HEK293 (cell line): ENCODE measurements around the gene PRSS2.

Experiments used
- CTCF ChIA-PET: fragments of 350-600 bp; formaldehyde crosslinking; extraction: SDS; loops from one replicate; lab custom pipeline; 2021; ENCODE audit warnings: antibody characterized with exemption; lab: Yijun Ruan, JAX
- POLR2A ChIA-PET: fragments of 300-600 bp; formaldehyde crosslinking; extraction: SDS; loops from one replicate; lab custom pipeline; 2020; ENCODE audit warnings: antibody characterized with exemption, inconsistent platforms; lab: Yijun Ruan, JAX
- H3K27ac ChIP-seq: fragments of 200-500 bp; sonication (Bioruptor generic); 2 replicates; pipeline ENCODE4 v1.5.1; 2014; ENCODE audit warnings: low read depth, low read length, control low read depth, inconsistent platforms; ENCODE audit errors: extremely low read depth
- H3K36me3 ChIP-seq, 2 experiments: fragments of 200-500 bp in 1 of 2; sonication (Bioruptor generic) in 1 of 2; 1 replicate in 1 of 2; 2 replicates in 1 of 2; pipeline ENCODE4 v1.5.1; 2014 to 2017; ENCODE audit warnings: inconsistent platforms in 2 of 2, low read length in 2 of 2; ENCODE audit not compliant: control insufficient read depth in 2 of 2, insufficient read depth in 1 of 2
- H3K4me1 ChIP-seq: fragments of 200-500 bp; sonication (Bioruptor generic); 2 replicates; pipeline ENCODE4 v1.5.1; 2014; ENCODE audit warnings: mild to moderate bottlenecking, low read length, inconsistent platforms; ENCODE audit not compliant: control insufficient read depth, insufficient read depth
- H3K4me3 ChIP-seq: 2 replicates; pipeline ENCODE4 v1.5.1; 2011; ENCODE audit warnings: low read depth, mild to moderate bottlenecking, control low read depth, low read length, moderate library complexity
- H3K9me3 ChIP-seq: fragments of 200-500 bp; sonication (Bioruptor generic); 2 replicates; pipeline ENCODE4 v1.5.1; 2014; ENCODE audit warnings: low read depth, low read length, inconsistent platforms; ENCODE audit not compliant: control insufficient read depth, insufficient read depth
- GFI1B ChIP-seq: fragments of 450-650 bp; formaldehyde crosslinking; IDR thresholded peaks from 2 replicates; pipeline ENCODE4 v1.5.1; 2016; ENCODE audit warnings: missing biosample characterization, missing genetic modification characterization
- HOXD13 ChIP-seq: sonication (generic); formaldehyde crosslinking; IDR thresholded peaks from 2 replicates; pipeline ENCODE4 v1.8.0; 2022; ENCODE audit warnings: missing genetic modification reagents, borderline replicate concordance
- KLF16 ChIP-seq: fragments of 450-650 bp; formaldehyde crosslinking; IDR thresholded peaks from 2 replicates; pipeline ENCODE4 v1.5.1; 2017; ENCODE audit warnings: missing biosample characterization, missing genetic modification characterization
- MYNN ChIP-seq: fragments of 450-650 bp; formaldehyde crosslinking; IDR thresholded peaks from 2 replicates; pipeline ENCODE4 v1.5.1; 2016; ENCODE audit warnings: missing biosample characterization, missing genetic modification characterization, borderline replicate concordance
- ZBTB48 ChIP-seq: fragments of 450-650 bp; formaldehyde crosslinking; IDR thresholded peaks from 2 replicates; pipeline ENCODE4 v1.5.1; 2016; ENCODE audit warnings: missing biosample characterization, missing genetic modification characterization
- ZBTB7A ChIP-seq: fragments of 450-650 bp; formaldehyde crosslinking; IDR thresholded peaks from 2 replicates; pipeline ENCODE4 v1.5.1; 2016; ENCODE audit warnings: low read depth, missing biosample characterization, missing genetic modification characterization
- ZFP3 ChIP-seq: fragments of 450-650 bp; formaldehyde crosslinking; IDR thresholded peaks from 2 replicates; pipeline ENCODE4 v1.5.1; 2016; ENCODE audit warnings: low read depth, missing biosample characterization, missing genetic modification characterization
- ZFP41 ChIP-seq: fragments of 450-650 bp; formaldehyde crosslinking; IDR thresholded peaks from 2 replicates; pipeline ENCODE4 v1.5.1; 2016; ENCODE audit warnings: missing biosample characterization, missing genetic modification characterization, borderline replicate concordance
- ZFP69B ChIP-seq: fragments of 450-650 bp; formaldehyde crosslinking; IDR thresholded peaks from 2 replicates; pipeline ENCODE4 v1.5.1; 2016; ENCODE audit warnings: missing biosample characterization, missing genetic modification characterization
- ZIC2 ChIP-seq: fragments of 450-650 bp; formaldehyde crosslinking; IDR thresholded peaks from 2 replicates; pipeline ENCODE4 v1.5.1; 2016; ENCODE audit warnings: missing biosample characterization, missing genetic modification characterization
- ZNF112 ChIP-seq: fragments of 450-650 bp; formaldehyde crosslinking; IDR thresholded peaks from 2 replicates; pipeline ENCODE4 v1.5.0; 2017; ENCODE audit warnings: missing biosample characterization, missing genetic modification characterization
- ZNF121 ChIP-seq: fragments of 450-650 bp; formaldehyde crosslinking; IDR thresholded peaks from 2 replicates; pipeline ENCODE4 v1.5.1; 2016; ENCODE audit warnings: missing biosample characterization, missing genetic modification characterization
- ZNF138 ChIP-seq: fragments of 450-650 bp; formaldehyde crosslinking; IDR thresholded peaks from 2 replicates; pipeline ENCODE4 v1.5.1; 2016; ENCODE audit warnings: missing biosample characterization, missing genetic modification characterization, borderline replicate concordance
- ZNF16 ChIP-seq: fragments of 450-650 bp; formaldehyde crosslinking; IDR thresholded peaks from 2 replicates; pipeline ENCODE4 v1.5.1; 2016; ENCODE audit warnings: low read depth, missing biosample characterization, missing genetic modification characterization
- ZNF175 ChIP-seq: fragments of 450-650 bp; formaldehyde crosslinking; IDR thresholded peaks from 2 replicates; pipeline ENCODE4 v1.5.1; 2016; ENCODE audit warnings: missing biosample characterization, missing genetic modification characterization
- ZNF26 ChIP-seq: fragments of 450-650 bp; formaldehyde crosslinking; IDR thresholded peaks from 2 replicates; pipeline ENCODE4 v1.5.1; 2016; ENCODE audit warnings: missing biosample characterization, missing genetic modification characterization
- ZNF280D ChIP-seq: fragments of 450-650 bp; formaldehyde crosslinking; IDR thresholded peaks from 2 replicates; pipeline ENCODE4 v1.5.1; 2016; ENCODE audit warnings: missing biosample characterization, missing genetic modification characterization
- ZNF404 ChIP-seq: fragments of 450-650 bp; formaldehyde crosslinking; IDR thresholded peaks from 2 replicates; pipeline ENCODE4 v1.5.1; 2017; ENCODE audit warnings: missing biosample characterization, missing genetic modification characterization
- ZNF473 ChIP-seq: fragments of 450-650 bp; formaldehyde crosslinking; IDR thresholded peaks from 2 replicates; pipeline ENCODE4 v1.5.1; 2017; ENCODE audit warnings: missing biosample characterization, missing genetic modification characterization
- ZNF501 ChIP-seq: fragments of 450-650 bp; formaldehyde crosslinking; IDR thresholded peaks from 2 replicates; pipeline ENCODE4 v1.5.1; 2016; ENCODE audit warnings: missing biosample characterization, missing genetic modification characterization
- ZNF530 ChIP-seq: fragments of 450-650 bp; formaldehyde crosslinking; IDR thresholded peaks from 2 replicates; pipeline ENCODE4 v1.5.1; 2016; ENCODE audit warnings: low read depth, missing biosample characterization, missing genetic modification characterization
- ZNF544 ChIP-seq: fragments of 450-650 bp; formaldehyde crosslinking; IDR thresholded peaks from 2 replicates; pipeline ENCODE4 v1.5.0; 2017; ENCODE audit warnings: missing biosample characterization, missing genetic modification characterization
- ZNF549 ChIP-seq: fragments of 450-650 bp; IDR thresholded peaks from 2 replicates; pipeline ENCODE4 v1.5.1; 2018; ENCODE audit warnings: missing biosample characterization, missing genetic modification characterization, mild to moderate bottlenecking, inconsistent platforms, moderate library complexity
- ZNF629 ChIP-seq: fragments of 450-650 bp; formaldehyde crosslinking; IDR thresholded peaks from 2 replicates; pipeline ENCODE4 v1.5.1; 2017; ENCODE audit warnings: missing biosample characterization, missing genetic modification characterization
- ZNF670 ChIP-seq: fragments of 450-650 bp; formaldehyde crosslinking; IDR thresholded peaks from 2 replicates; pipeline ENCODE4 v1.5.1; 2016; ENCODE audit warnings: missing biosample characterization, missing genetic modification characterization, low read depth
- ZNF843 ChIP-seq: fragments of 450-650 bp; formaldehyde crosslinking; IDR thresholded peaks from 2 replicates; pipeline ENCODE4 v1.5.1; 2016; ENCODE audit warnings: missing biosample characterization, missing genetic modification characterization
- ZSCAN30 ChIP-seq: fragments of 450-650 bp; IDR thresholded peaks from 2 replicates; pipeline ENCODE4 v1.5.1; 2018; ENCODE audit warnings: missing biosample characterization, mild to moderate bottlenecking, missing genetic modification characterization, moderate library complexity
- TF ChIP-seq, protein P1 (sequence below): fragments of 450-650 bp; formaldehyde crosslinking; IDR thresholded peaks from 2 replicates; pipeline ENCODE4 v1.5.1; 2017; ENCODE audit warnings: missing biosample characterization, missing genetic modification characterization
- TF ChIP-seq, protein P2 (sequence below): fragments of 450-650 bp; formaldehyde crosslinking; IDR thresholded peaks from 2 replicates; pipeline ENCODE4 v1.5.1; 2016; ENCODE audit warnings: missing biosample characterization, missing genetic modification characterization

Gene PRSS2

DNA sequence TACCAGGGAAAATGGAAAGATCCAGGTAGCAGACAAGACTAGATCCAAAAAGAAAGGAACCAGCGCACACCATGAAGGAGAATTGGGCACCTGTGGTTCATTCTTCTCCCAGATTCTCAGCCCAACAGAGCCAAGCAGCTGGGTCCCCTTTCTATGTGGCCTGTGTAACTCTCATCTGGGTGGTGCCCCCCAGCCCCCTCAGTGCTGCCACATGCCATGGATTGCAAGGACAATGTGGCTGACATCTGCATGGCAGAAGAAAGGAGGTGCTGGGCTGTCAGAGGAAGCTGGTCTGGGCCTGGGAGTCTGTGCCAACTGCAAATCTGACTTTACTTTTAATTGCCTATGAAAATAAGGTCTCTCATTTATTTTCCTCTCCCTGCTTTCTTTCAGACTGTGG, 21.4 kb downstream of the PRSS2 start:
- Histone ChIP-seq H3K27ac (no peak overlapping the region), H3K36me3 (no peaks in the 10 kb centered on the region), H3K4me1 (no peaks in the 10 kb centered on the region), H3K4me3 (no peak overlapping the region), H3K9me3 (no peaks in the 10 kb centered on the region)
- TF ChIP-seq ZNF138 (no peak), ZNF280D (no peak), GFI1B (no peak), ZNF530 (no peak), ZFP69B (no peak), ZBTB48 (tag by site-specific recombination) (no peak), ZFP3 (tag by site-specific recombination) (no peak), ZFP41 (no peak), ZNF670 (tag by site-specific recombination) (no peak), ZNF549 (tag by site-specific recombination) (no peak), ZNF26 (tag by site-specific recombination) (no peak), ZIC2 (tag by site-specific recombination) (no peak), ZNF16 (tag by site-specific recombination) (no peak), ZNF112 (no peak), ZNF629 (tag by site-specific recombination) (no peak)
- TF ChIP-seq, protein P1, sequence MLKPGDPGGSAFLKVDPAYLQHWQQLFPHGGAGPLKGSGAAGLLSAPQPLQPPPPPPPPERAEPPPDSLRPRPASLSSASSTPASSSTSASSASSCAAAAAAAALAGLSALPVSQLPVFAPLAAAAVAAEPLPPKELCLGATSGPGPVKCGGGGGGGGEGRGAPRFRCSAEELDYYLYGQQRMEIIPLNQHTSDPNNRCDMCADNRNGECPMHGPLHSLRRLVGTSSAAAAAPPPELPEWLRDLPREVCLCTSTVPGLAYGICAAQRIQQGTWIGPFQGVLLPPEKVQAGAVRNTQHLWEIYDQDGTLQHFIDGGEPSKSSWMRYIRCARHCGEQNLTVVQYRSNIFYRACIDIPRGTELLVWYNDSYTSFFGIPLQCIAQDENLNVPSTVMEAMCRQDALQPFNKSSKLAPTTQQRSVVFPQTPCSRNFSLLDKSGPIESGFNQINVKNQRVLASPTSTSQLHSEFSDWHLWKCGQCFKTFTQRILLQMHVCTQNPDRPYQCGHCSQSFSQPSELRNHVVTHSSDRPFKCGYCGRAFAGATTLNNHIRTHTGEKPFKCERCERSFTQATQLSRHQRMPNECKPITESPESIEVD, result no peak
- POLR2A ChIA-PET, result no interaction called here
- CTCF ChIA-PET, result interaction anchor here (1.3 to 7.3 kb wide), 6 partner anchors 8 to 257 kb away, joined by 3 to 41 read pairs (median 6); no protein-coding TSS in a partner anchor

- Histone ChIP-seq H3K9me3 (no peaks in the 10 kb centered on the region), H3K36me3 (no peaks in the 10 kb centered on the region), H3K27ac (no peak overlapping the region), H3K4me3 (no peak overlapping the region), H3K4me1 (no peaks in the 10 kb centered on the region)
- ChIA-PET CTCF (interaction anchor here (1.1 to 7.3 kb wide), 5 partner anchors 9 to 258 kb away, joined by 3 to 41 read pairs (median 6); no protein-coding TSS in a partner anchor), POLR2A (no interaction called here)
- TF ChIP-seq ZNF843, result no peak
- TF ChIP-seq KLF16 (tag by site-specific recombination), result no peak
- no peak for TF ChIP-seq ZNF121 (tag by site-specific recombination)
- TF ChIP-seq ZSCAN30, result no peak
- TF ChIP-seq ZNF501 (tag by site-specific recombination), result no peak
- TF ChIP-seq ZNF404, result no peak
- TF ChIP-seq ZNF544 (tag by site-specific recombination), result no peak
- no peak for TF ChIP-seq ZBTB7A (tag by site-specific recombination)
- TF ChIP-seq ZFP69B, result no peak
- no peak for TF ChIP-seq ZNF473 (tag by site-specific recombination)
- TF ChIP-seq, protein P2, sequence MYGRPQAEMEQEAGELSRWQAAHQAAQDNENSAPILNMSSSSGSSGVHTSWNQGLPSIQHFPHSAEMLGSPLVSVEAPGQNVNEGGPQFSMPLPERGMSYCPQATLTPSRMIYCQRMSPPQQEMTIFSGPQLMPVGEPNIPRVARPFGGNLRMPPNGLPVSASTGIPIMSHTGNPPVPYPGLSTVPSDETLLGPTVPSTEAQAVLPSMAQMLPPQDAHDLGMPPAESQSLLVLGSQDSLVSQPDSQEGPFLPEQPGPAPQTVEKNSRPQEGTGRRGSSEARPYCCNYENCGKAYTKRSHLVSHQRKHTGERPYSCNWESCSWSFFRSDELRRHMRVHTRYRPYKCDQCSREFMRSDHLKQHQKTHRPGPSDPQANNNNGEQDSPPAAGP (tag by site-specific recombination), result no peak
- TF ChIP-seq ZNF175 (tag by site-specific recombination), result no peak
- TF ChIP-seq HOXD13 (CRISPR knock-in tag), result no peak
- no peak for TF ChIP-seq MYNN
These were observed 21.8 kb downstream of the PRSS2 start for GRCh38 chr7:142792593-142792992.
